Hepatocyte (in vitro differentiated cells): Measurements from ENCODE around the gene SLC7A4.

Source experiments
- EZH2 ChIP-seq: fragments of 200-600 bp; sonication (generic); IDR thresholded peaks from 2 replicates; pipeline ENCODE4 v1.6.1; 2016; ENCODE audit warnings: antibody characterized with exemption, mild to moderate bottlenecking, borderline replicate concordance
- EZH2phosphoT487 ChIP-seq: fragments of 200-600 bp; sonication (generic); IDR thresholded peaks from one replicate; pipeline ENCODE4 v1.6.1; 2018; ENCODE audit warnings: antibody characterized with exemption, mild to moderate bottlenecking, low read depth, moderate library complexity; ENCODE audit not compliant: unreplicated experiment, severe bottlenecking
- TF ChIP-seq, protein P1 (sequence below): fragments of 200-600 bp; sonication (generic); IDR thresholded peaks from 2 replicates; pipeline ENCODE4 v1.5.1; 2016; ENCODE audit warnings: antibody characterized with exemption, mild to moderate bottlenecking; ENCODE audit not compliant: poor library complexity

DNA sequence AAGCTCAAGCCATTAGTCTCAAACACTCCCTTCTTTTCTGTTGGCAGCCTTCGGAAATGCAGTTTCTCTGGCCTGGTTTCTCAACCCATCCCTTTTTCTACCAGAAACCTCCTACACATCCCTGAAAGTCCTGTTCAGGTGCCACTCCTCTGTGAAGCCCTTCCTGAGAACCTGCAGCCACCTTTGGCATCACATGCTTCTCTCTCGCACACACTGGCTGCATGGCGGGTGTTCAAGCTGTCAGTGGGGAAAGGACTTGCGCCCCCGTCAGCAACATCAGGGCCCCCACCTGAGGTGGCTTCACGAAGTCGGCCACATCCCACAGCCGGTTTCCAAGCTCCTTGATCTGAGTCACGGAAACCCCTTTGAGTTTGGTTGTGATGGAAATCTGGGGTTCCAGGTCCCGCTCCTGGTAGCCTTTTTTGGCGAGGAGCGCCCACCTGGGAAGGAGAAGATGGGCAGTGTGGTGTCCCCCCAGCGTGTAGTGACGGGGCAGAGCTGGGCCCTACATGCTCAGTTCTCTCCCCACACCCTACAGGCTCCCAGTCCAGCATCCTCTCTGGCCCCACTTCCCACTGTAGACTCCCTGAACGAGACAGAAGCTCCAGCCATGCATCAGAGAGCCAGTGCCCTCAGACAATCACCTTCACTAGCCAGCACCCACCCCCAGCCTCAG, 11.6 kb upstream of the SLC7A4 start:
- TF ChIP-seq, protein P1, sequence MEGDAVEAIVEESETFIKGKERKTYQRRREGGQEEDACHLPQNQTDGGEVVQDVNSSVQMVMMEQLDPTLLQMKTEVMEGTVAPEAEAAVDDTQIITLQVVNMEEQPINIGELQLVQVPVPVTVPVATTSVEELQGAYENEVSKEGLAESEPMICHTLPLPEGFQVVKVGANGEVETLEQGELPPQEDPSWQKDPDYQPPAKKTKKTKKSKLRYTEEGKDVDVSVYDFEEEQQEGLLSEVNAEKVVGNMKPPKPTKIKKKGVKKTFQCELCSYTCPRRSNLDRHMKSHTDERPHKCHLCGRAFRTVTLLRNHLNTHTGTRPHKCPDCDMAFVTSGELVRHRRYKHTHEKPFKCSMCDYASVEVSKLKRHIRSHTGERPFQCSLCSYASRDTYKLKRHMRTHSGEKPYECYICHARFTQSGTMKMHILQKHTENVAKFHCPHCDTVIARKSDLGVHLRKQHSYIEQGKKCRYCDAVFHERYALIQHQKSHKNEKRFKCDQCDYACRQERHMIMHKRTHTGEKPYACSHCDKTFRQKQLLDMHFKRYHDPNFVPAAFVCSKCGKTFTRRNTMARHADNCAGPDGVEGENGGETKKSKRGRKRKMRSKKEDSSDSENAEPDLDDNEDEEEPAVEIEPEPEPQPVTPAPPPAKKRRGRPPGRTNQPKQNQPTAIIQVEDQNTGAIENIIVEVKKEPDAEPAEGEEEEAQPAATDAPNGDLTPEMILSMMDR, result no peak
- no peak for TF ChIP-seq EZH2
- TF ChIP-seq EZH2phosphoT487, result no peak
